ENCODE data around the gene NRG2. TPM values are rescaled to one million over a fixed set of nuclear protein-coding genes. Genes with fewer than 3 reads are reported as not detected.

NRG2 gene
- total and polyA plus RNA-seq, 5 donors from 2014 or later: not detected

DNA sequence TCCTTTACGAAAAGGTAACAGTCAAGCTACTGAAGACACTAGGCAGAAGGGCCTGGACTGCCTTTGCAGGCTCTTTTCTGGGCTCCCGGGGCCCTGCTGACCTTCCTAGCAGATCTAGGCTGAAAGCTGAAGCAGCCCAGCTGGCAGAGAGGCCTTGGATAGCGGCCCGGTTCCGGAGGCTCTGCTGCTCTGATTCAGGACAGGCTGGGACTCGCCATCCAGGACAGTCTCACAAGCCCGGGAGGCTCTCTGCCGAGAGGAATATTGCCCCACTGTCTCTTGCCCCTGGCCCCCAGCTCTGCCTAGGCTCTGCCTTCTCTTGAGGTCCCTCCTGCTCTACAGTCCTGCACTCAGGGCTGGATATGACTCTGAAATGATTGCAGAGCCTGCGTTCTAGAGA lies 179.7 kb downstream of the NRG2 start:
- Mint-ChIP-seq H3K27me3 (peaks cover 6% of the 10 kb centered on the region), H3K27ac (no peak overlapping the region), H3K36me3 (no peaks in the 10 kb centered on the region), H3K9me3 (peaks cover 0 to 2% (median 0%) of the 10 kb centered on the region in 7 donors), H3K4me1 (no peaks in the 10 kb centered on the region), H3K4me3 (no peak overlapping the region)
- Histone ChIP-seq H3K27ac (ENCODE audit: insufficient read depth, low read length, poor library complexity, severe bottlenecking) (no peak overlapping the region), H3K4me3 (ENCODE audit: low read depth, low read length) (no peak overlapping the region), H3K9me3 (ENCODE audit: control insufficient read depth in 2 of 2, low read length in 2 of 2) (no peaks in the 10 kb centered on the region), H3K36me3 (ENCODE audit: control insufficient read depth, insufficient read depth, low read length) (no peaks in the 10 kb centered on the region), H3K27me3 (ENCODE audit: control insufficient read depth, insufficient read depth, low read length) (peaks cover 2% of the 10 kb centered on the region), H3K4me1 (ENCODE audit: control insufficient read depth, insufficient read depth, low read length, poor library complexity, severe bottlenecking) (no peaks in the 10 kb centered on the region)
- DNase-seq: no peak
- no peak for ATAC-seq (ENCODE audit: low read depth in 2 of 2)

- peaks cover 4% of the 10 kb centered on the region for H3K27me3 Mint-ChIP-seq
- peaks cover 0 to 2% (median 0%) of the 10 kb centered on the region in 7 donors for H3K9me3 Mint-ChIP-seq
- no peak for ATAC-seq (ENCODE audit: low read depth in 2 of 2)
- no peaks in the 10 kb centered on the region for H3K4me1 Mint-ChIP-seq
- Histone ChIP-seq H3K4me1 (ENCODE audit: control insufficient read depth, insufficient read depth, low read length, poor library complexity, severe bottlenecking) (no peaks in the 10 kb centered on the region), H3K9me3 (ENCODE audit: control insufficient read depth in 2 of 2, low read length in 2 of 2) (no peaks in the 10 kb centered on the region), H3K36me3 (ENCODE audit: control insufficient read depth, insufficient read depth, low read length) (no peaks in the 10 kb centered on the region), H3K27me3 (ENCODE audit: control insufficient read depth, insufficient read depth, low read length) (peaks cover 2% of the 10 kb centered on the region), H3K27ac (ENCODE audit: insufficient read depth, low read length, poor library complexity, severe bottlenecking) (no peak overlapping the region), H3K4me3 (ENCODE audit: low read depth, low read length) (no peak overlapping the region)
- no peak for DNase-seq
- no peaks in the 10 kb centered on the region for H3K36me3 Mint-ChIP-seq
- no peak overlapping the region for H3K4me3 Mint-ChIP-seq
- H3K27ac Mint-ChIP-seq: no peak overlapping the region
These were observed 180.3 kb downstream of the NRG2 start for GRCh38 chr5:139862803-139863202.

GRCh38 chr5:139862313-139862712 lies 180.8 kb downstream of the NRG2 start:
- no peaks in the 10 kb centered on the region for H3K36me3 Mint-ChIP-seq
- H3K4me1 Mint-ChIP-seq: no peaks in the 10 kb centered on the region

DNA sequence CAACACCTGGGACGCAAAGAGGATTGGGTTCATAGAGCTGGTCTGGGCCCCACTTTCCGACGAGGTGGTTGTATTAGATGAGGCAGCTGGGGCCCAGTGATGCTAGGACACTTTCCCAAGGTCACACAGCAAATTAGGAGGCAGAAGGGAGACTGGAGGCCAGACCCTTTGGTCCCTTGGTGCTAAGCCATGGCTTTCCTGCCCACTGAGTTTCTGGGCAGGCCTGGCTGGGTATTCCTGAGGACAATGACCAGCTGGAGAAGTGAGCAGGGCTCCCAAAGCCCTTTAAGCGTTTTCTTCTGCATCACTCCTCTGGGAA lies 181.3 kb downstream of the NRG2 start:
- no peaks in the 10 kb centered on the region for H3K36me3 Mint-ChIP-seq

More at GRCh38 chr5:139862313-139862712, 180.8 kb downstream of the NRG2 start:
- H3K27ac ChIP-seq (ENCODE audit: insufficient read depth, low read length, poor library complexity, severe bottlenecking): no peak overlapping the region
- H3K4me1 ChIP-seq (ENCODE audit: control insufficient read depth, insufficient read depth, low read length, poor library complexity, severe bottlenecking): no peaks in the 10 kb centered on the region
- H3K9me3 ChIP-seq (ENCODE audit: control insufficient read depth in 2 of 2, low read length in 2 of 2): no peaks in the 10 kb centered on the region
- no peak overlapping the region for H3K4me3 ChIP-seq (ENCODE audit: low read depth, low read length)
- H3K36me3 ChIP-seq (ENCODE audit: control insufficient read depth, insufficient read depth, low read length): no peaks in the 10 kb centered on the region
- ATAC-seq (ENCODE audit: low read depth in 2 of 2) (no peak), DNase-seq (no peak)
- H3K27me3 Mint-ChIP-seq: peaks cover 4% of the 10 kb centered on the region
- peaks cover 2% of the 10 kb centered on the region for H3K27me3 ChIP-seq (ENCODE audit: control insufficient read depth, insufficient read depth, low read length)
- H3K9me3 Mint-ChIP-seq: peaks cover 0 to 2% (median 0%) of the 10 kb centered on the region in 7 donors
- H3K27ac Mint-ChIP-seq: no peak overlapping the region
- no peak overlapping the region for H3K4me3 Mint-ChIP-seq

DNA sequence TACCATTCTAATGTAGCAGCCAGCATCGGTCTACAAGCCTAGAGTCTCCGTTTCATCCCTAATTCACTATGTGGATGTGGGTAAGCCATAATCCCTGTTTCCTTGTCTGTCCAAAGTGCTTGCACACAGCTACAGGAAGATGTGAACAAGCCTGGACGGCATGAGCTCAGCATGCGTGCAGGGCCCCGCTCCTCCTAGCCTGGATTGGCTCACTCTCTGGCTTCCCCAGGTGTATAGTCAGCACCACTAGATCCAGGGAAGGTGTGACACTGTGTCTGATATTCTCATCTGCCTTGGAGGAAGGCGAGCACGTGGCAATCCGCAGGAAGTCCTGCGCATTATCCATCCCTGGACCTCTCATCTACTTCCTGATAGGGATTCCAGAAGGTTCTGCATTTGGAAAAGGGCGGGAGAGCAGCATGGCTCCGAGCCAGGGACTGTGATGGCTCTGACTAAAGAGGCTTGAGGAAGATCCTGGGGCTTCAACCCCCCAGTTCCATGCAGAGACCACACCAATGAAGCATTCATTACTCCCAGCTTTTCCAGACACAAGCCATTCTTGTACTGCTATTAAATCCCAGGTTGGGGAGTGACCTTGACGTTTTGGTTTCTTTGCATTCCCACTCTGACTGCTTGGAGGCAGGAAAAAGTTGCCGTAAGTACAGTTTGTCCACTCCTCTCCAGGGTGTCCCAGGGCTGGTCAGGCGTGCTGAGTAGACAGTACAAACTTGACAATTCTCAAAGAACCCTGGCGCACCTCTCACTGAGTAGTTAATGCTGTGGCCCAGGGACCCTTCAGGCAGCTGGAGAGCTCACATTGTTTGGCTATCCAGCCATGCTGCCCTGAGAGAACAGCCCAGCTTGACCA lies 181.8 kb downstream of the NRG2 start:
- no peak for ATAC-seq (ENCODE audit: low read depth in 2 of 2)
- Histone ChIP-seq H3K36me3 (ENCODE audit: control insufficient read depth, insufficient read depth, low read length) (no peaks in the 10 kb centered on the region), H3K4me1 (ENCODE audit: control insufficient read depth, insufficient read depth, low read length, poor library complexity, severe bottlenecking) (no peaks in the 10 kb centered on the region), H3K27ac (ENCODE audit: insufficient read depth, low read length, poor library complexity, severe bottlenecking) (no peak overlapping the region), H3K4me3 (ENCODE audit: low read depth, low read length) (no peak overlapping the region), H3K27me3 (ENCODE audit: control insufficient read depth, insufficient read depth, low read length) (peaks cover 2% of the 10 kb centered on the region), H3K9me3 (ENCODE audit: control insufficient read depth in 2 of 2, low read length in 2 of 2) (no peaks in the 10 kb centered on the region)
- no peak for DNase-seq
- no peak overlapping the region for H3K4me3 Mint-ChIP-seq
- H3K4me1 Mint-ChIP-seq: no peaks in the 10 kb centered on the region
- peak overlapping the region in 1 of 3 donors; percentile 48 for H3K27ac Mint-ChIP-seq
- H3K9me3 Mint-ChIP-seq: peaks cover 0 to 2% (median 0%) of the 10 kb centered on the region in 7 donors
- H3K36me3 Mint-ChIP-seq: no peaks in the 10 kb centered on the region
- H3K27me3 Mint-ChIP-seq: no peaks in the 10 kb centered on the region

More for the DNA sequence above, 181.3 kb downstream of the NRG2 start:
- Histone ChIP-seq H3K4me3 (ENCODE audit: low read depth, low read length) (no peak overlapping the region), H3K27ac (ENCODE audit: insufficient read depth, low read length, poor library complexity, severe bottlenecking) (no peak overlapping the region), H3K27me3 (ENCODE audit: control insufficient read depth, insufficient read depth, low read length) (peaks cover 2% of the 10 kb centered on the region), H3K36me3 (ENCODE audit: control insufficient read depth, insufficient read depth, low read length) (no peaks in the 10 kb centered on the region), H3K4me1 (ENCODE audit: control insufficient read depth, insufficient read depth, low read length, poor library complexity, severe bottlenecking) (no peaks in the 10 kb centered on the region), H3K9me3 (ENCODE audit: control insufficient read depth in 2 of 2, low read length in 2 of 2) (no peaks in the 10 kb centered on the region)
- peaks cover 4% of the 10 kb centered on the region for H3K27me3 Mint-ChIP-seq
- peaks cover 0 to 2% (median 0%) of the 10 kb centered on the region in 7 donors for H3K9me3 Mint-ChIP-seq
- H3K27ac Mint-ChIP-seq: peak overlapping the region in 1 of 3 donors; percentile 48
- H3K4me3 Mint-ChIP-seq: no peak overlapping the region
- ATAC-seq (ENCODE audit: low read depth in 2 of 2): no peak
- DNase-seq: no peak
- H3K4me1 Mint-ChIP-seq: no peaks in the 10 kb centered on the region

DNA sequence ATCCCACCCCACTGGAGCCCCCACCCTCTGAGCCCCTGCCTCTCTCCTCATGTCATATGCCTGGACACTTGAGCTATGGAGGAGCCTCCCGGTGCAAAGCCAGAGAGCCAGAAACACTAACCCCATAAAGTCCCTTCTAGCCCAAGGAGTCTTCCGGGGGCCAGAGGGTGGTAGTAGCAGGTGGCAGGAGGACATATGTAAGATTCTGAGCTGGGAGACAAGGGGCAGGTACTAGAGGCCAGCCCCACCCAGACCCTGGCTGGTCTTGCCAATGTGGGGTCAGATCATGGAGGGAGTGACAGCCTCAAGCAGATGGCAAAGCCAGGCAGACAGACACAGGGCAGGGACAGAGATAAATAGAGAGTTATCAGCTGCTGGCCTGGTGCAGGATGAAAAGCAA lies 184.1 kb downstream of the NRG2 start:
- Mint-ChIP-seq H3K36me3 (no peaks in the 10 kb centered on the region), H3K4me3 (no peak overlapping the region), H3K4me1 (no peaks in the 10 kb centered on the region), H3K27ac (no peak overlapping the region), H3K27me3 (peaks cover 5% of the 10 kb centered on the region), H3K9me3 (peaks cover 0 to 2% (median 0%) of the 10 kb centered on the region in 7 donors)
- H3K27me3 ChIP-seq (ENCODE audit: control insufficient read depth, insufficient read depth, low read length): no peaks in the 10 kb centered on the region
- H3K9me3 ChIP-seq (ENCODE audit: control insufficient read depth in 2 of 2, low read length in 2 of 2): no peaks in the 10 kb centered on the region
- H3K4me1 ChIP-seq (ENCODE audit: control insufficient read depth, insufficient read depth, low read length, poor library complexity, severe bottlenecking): no peaks in the 10 kb centered on the region
- no peaks in the 10 kb centered on the region for H3K36me3 ChIP-seq (ENCODE audit: control insufficient read depth, insufficient read depth, low read length)
- H3K27ac ChIP-seq (ENCODE audit: insufficient read depth, low read length, poor library complexity, severe bottlenecking): no peak overlapping the region
- ATAC-seq (ENCODE audit: low read depth in 2 of 2): no peak
- DNase-seq: no peak
- no peak overlapping the region for H3K4me3 ChIP-seq (ENCODE audit: low read depth, low read length)

- Mint-ChIP-seq H3K27ac (no peak overlapping the region), H3K36me3 (no peaks in the 10 kb centered on the region), H3K9me3 (no peaks in the 10 kb centered on the region), H3K4me3 (no peak overlapping the region), H3K4me1 (no peaks in the 10 kb centered on the region), H3K27me3 (peaks cover 5% of the 10 kb centered on the region)
- H3K9me3 ChIP-seq (ENCODE audit: control insufficient read depth in 2 of 2, low read length in 2 of 2): no peaks in the 10 kb centered on the region
- no peak overlapping the region for H3K4me3 ChIP-seq (ENCODE audit: low read depth, low read length)
- H3K27ac ChIP-seq (ENCODE audit: insufficient read depth, low read length, poor library complexity, severe bottlenecking): no peak overlapping the region
- no peaks in the 10 kb centered on the region for H3K4me1 ChIP-seq (ENCODE audit: control insufficient read depth, insufficient read depth, low read length, poor library complexity, severe bottlenecking)
- no peaks in the 10 kb centered on the region for H3K36me3 ChIP-seq (ENCODE audit: control insufficient read depth, insufficient read depth, low read length)
- ATAC-seq (ENCODE audit: low read depth in 2 of 2): no peak
- DNase-seq: no peak
- no peaks in the 10 kb centered on the region for H3K27me3 ChIP-seq (ENCODE audit: control insufficient read depth, insufficient read depth, low read length)
These were observed 186.4 kb downstream of the NRG2 start for GRCh38 chr5:139856714-139857113.

GRCh38 chr5:139855946-139856540 lies 187.1 kb downstream of the NRG2 start:
- H3K27me3 Mint-ChIP-seq: peaks cover 5% of the 10 kb centered on the region
- ATAC-seq (ENCODE audit: low read depth in 2 of 2): no peak
- Histone ChIP-seq H3K4me3 (ENCODE audit: low read depth, low read length) (no peak overlapping the region), H3K9me3 (ENCODE audit: control insufficient read depth in 2 of 2, low read length in 2 of 2) (no peaks in the 10 kb centered on the region), H3K27ac (ENCODE audit: insufficient read depth, low read length, poor library complexity, severe bottlenecking) (no peak overlapping the region), H3K27me3 (ENCODE audit: control insufficient read depth, insufficient read depth, low read length) (no peaks in the 10 kb centered on the region), H3K36me3 (ENCODE audit: control insufficient read depth, insufficient read depth, low read length) (no peaks in the 10 kb centered on the region), H3K4me1 (ENCODE audit: control insufficient read depth, insufficient read depth, low read length, poor library complexity, severe bottlenecking) (no peaks in the 10 kb centered on the region)
- DNase-seq: no peak
- H3K9me3 Mint-ChIP-seq: no peaks in the 10 kb centered on the region
- no peak overlapping the region for H3K27ac Mint-ChIP-seq
- H3K36me3 Mint-ChIP-seq: no peaks in the 10 kb centered on the region
- no peak overlapping the region for H3K4me3 Mint-ChIP-seq
- no peaks in the 10 kb centered on the region for H3K4me1 Mint-ChIP-seq

Data from CD4-positive, CD25-positive, alpha-beta regulatory T cell (primary cell).